GM12872 (cell line): ENCODE data around the gene EPHB2.

Source experiments
- TF ChIP-seq, protein P1 (sequence below): IDR thresholded peaks from 3 replicates; pipeline ENCODE4 v1.5.1; 2011; ENCODE audit warnings: low read depth, mild to moderate bottlenecking, low read length, moderate library complexity; ENCODE audit not compliant: insufficient read depth

Gene EPHB2

DNA sequence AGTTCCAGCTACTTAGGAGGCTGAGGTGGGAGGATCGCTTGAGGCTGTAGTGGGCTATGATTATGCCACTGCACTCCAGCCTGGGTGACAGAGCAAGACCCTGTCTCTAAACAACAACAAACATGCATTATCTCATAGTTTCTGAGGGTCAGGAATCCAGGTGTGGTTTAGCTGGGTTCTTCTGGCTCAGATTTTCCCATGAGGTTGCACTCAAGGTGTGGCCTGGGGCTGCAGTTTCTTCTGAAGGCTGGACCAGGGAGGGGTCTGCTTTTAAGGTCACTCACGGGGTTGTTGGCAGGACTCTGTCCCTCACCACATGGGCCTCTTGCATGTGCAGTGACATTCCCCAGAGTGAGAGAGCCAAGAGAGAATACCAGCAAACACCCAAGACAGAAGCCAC, 77.0 kb downstream of the EPHB2 start:
- TF ChIP-seq, protein P1, sequence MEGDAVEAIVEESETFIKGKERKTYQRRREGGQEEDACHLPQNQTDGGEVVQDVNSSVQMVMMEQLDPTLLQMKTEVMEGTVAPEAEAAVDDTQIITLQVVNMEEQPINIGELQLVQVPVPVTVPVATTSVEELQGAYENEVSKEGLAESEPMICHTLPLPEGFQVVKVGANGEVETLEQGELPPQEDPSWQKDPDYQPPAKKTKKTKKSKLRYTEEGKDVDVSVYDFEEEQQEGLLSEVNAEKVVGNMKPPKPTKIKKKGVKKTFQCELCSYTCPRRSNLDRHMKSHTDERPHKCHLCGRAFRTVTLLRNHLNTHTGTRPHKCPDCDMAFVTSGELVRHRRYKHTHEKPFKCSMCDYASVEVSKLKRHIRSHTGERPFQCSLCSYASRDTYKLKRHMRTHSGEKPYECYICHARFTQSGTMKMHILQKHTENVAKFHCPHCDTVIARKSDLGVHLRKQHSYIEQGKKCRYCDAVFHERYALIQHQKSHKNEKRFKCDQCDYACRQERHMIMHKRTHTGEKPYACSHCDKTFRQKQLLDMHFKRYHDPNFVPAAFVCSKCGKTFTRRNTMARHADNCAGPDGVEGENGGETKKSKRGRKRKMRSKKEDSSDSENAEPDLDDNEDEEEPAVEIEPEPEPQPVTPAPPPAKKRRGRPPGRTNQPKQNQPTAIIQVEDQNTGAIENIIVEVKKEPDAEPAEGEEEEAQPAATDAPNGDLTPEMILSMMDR = no peak

DNA sequence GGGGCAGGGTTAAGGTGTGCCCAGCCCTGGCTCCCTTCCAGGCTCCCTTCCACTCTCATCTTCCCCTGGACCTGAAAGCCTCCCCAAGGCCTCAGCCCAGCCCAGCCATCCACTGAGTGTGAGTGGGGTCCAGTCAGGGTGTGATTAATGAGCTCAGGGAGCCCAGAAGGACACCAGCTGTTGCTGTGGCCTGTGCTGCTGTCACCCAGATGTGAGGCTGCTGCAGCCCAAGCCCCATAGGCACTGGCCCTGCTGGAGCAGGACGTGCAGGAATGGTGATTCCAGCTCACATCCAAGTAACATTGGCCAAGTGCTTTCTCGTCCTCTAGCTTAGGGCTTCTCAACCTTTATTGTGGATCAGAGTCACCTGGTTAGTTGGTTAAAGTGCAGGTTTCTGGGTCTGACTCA, 77.6 kb downstream of the EPHB2 start:
- TF ChIP-seq, protein P1 = no peak

DNA sequence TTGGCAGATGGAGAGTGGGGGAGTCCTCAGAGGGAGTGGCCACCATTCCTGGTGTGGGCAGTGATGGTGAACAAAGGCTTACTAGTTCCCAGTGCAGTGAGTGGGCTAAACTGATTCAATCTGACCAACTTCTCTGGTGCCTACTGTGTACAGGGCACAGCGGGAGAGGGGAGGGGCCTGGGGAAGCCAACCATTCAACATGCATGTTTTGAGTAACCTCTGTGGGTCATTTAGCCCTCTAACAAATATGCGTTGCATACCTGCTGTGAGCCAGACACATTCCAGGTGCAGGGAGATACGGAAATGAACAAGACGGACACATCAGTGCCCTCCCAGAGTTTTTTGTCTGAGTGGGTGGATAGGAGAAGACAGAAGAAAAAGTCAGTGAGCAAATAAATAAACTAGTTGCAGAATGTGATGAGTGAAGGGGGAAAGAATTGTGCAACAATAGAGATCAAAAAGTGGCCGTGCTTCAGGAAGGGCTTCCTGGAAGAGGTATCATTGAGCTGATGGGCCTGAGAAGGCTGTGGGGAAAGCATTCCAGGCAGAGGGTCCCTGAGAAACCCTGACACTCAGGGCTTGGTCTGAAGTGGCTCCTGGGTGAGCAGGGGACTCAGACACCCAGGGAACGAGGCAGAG, 78.8 kb downstream of the EPHB2 start:
- TF ChIP-seq, protein P1 = no peak

DNA sequence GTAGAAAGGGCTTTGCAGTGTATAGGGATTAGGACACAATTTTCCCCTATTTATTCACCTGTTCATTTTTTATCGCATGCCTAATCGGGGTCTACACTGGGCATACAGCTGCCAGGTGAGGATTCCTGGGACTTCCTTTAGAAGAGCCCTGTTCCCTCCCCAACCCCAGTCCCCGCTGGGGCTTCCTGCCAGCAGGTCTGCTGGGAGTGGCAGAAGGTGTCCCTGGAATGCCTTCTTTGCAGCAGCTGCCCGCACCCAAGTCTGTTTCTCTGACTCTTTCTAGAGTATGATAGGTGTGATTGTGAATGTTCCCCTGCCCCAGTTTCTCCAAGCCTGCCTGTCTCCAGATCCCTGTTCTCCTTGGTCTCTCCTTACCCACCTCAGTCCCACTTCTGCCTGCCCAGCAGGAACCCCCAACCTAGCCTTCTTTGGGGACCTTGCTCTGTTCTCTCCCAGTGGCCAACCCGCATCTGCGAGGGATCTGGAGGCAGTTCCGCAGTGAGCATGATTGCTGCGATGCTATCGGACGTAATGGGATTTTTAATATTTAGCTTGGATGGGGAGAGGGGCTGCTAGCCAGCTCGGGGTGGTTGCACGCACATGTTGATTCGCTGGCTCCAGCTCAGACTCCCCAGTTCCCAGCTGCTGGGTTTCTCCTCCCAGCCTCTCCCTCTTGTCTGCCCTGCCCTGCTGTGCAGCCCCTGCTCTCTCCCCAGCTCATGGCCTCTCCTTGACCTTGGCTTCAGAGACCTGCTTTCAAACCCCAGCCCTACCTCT, 79.8 kb downstream of the EPHB2 start:
- TF ChIP-seq, protein P1 = no peak

DNA sequence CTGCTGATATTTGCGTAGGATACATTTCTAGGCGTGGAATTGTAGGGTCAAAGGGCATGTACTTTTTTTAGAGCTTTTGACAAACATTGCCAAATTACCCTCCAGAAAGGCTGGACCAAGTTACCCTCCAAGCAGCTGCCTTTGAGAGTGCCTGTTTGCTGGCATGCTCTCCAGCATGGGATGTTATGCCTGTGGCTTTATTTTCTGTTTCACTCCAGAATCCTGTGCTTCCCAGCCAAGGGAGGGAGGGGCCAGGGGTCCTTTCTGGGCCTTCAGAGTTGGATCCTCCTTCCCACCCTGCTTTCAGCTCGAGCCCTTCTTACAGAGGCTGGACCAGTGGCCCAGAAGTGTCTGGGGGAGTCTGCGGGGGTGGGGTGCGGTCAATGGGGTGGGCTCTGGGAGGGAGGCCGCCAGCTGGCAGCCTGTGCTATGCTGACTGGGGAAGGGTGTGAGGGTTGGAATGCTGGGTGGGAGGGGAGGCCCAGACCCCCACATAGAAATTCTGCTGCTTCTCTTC, 81.2 kb downstream of the EPHB2 start:
- TF ChIP-seq, protein P1 = no peak

DNA sequence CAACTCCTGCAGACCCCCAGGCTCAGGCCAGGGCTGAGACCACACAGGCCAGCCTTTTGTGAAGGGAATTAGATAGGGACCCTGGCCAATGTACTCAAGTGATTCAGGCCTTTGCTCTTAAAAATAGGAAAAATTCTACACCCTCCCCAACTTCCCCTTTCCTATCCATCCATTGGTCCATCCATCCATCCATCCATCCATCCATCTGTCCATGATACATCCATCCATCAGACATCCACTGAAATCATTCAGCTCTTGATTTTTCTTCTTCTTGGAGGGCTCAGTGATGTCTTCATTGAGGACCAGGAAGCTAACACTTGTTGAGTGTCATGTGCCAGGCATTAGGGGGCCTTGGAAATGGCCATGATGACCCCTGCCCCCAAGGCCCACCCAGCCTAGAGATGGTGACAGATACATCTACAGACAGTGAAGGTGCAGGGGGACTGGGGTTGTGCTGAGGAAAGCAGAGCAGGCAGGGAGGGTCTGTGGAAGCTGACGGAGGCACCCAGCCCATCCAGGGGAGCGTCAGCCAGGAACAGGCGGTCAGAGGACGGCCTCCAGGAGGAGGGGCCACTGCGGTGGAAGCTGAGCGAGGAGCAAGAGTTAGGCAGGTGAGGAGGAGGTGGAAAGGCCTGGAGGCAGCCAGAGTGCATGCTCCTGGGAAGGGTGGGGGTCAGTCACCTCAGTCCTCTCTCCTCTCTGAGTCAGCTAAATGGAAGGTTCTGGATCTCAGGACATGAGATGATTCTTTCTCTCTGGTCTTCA, 81.9 kb downstream of the EPHB2 start:
- TF ChIP-seq, protein P1 = no peak

DNA sequence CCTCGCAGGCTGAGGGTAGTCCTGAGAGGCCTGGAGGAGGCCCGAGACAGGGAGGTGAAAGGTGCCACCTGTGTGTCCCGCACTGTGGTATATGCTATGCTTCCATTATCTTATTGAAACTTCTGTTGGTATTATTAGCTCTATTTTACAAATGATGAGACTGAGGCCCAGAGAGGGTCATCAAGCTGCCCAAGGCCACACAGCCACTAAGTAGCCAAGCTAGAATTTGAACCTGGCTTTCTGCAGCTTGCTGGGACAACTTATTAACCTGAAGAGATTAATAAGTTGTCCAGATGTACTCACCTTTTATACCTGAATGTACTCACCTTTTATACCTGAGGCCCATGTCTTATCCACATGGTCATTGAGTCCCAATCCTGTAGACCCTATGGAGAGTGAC, 83.0 kb downstream of the EPHB2 start:
- TF ChIP-seq, protein P1 = no peak
